Measurements from ENCODE around the gene GPRC5B.

Gene GPRC5B

DNA sequence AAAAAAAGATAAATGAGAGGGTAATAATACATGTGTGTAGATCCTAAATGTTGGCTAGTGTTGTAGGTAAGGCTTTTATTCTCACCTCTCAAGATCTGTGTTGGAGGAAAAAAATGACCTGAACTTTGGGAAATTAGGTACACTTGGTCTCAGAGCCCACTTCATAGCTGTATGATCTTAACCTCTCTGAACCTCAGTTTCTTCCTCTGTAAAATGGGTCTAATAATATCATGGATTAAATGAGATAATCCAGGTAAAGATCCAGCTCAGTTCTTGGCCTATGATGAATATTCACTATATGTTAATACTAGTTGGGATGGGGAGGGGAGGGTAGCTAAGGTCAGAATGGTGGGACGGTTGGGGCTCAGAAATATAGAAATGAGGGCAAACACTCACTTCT, 24.3 kb upstream of the GPRC5B start:
- Histone ChIP-seq H3F3A (ENCODE audit: insufficient read depth, low read length) (no peaks in the 10 kb centered on the region), H3K9ac (ENCODE audit: low read length) (no peak overlapping the region), H3K9me2 (replicated peaks; ENCODE audit: insufficient read depth, low read length) (no peaks in the 10 kb centered on the region), H2AFZ (ENCODE audit: low read length) (no peak overlapping the region), H4K20me1 (ENCODE audit: insufficient read depth, low read length) (no peaks in the 10 kb centered on the region), H3K79me2 (ENCODE audit: low read length) (no peaks in the 10 kb centered on the region), H3K27me3 (replicated peaks; ENCODE audit: insufficient read depth, low read length) (no peaks in the 10 kb centered on the region), H3K9me3 (replicated peaks; ENCODE audit: insufficient read depth, low read length) (no peaks in the 10 kb centered on the region), H3K27ac (ENCODE audit: low read length) (no peak overlapping the region), H3K36me3 (replicated peaks; ENCODE audit: insufficient read depth, low read length) (no peaks in the 10 kb centered on the region), H3K4me2 (ENCODE audit: low read depth, low read length) (no peak overlapping the region), H3K4me1 (ENCODE audit: low read length) (no peaks in the 10 kb centered on the region), H3K4me3 (ENCODE audit: low read length) (no peak overlapping the region)
- TF ChIP-seq CTCF (IDR thresholded peaks at IDR 0.05; ENCODE audit: low read length): no peak
- no peak for TF ChIP-seq EZH2phosphoT487 (IDR thresholded peaks at IDR 0.05; ENCODE audit: low read length)
- TF ChIP-seq EZH2 (optimal IDR thresholded peaks at IDR 0.05; ENCODE audit: low read depth, low read length): no peak
- no peak for DNase-seq

GRCh38 chr16:19907161-19907992, 22.7 kb upstream of the GPRC5B start:
- Histone ChIP-seq H3K9me3 (replicated peaks; ENCODE audit: insufficient read depth, low read length) (no peaks in the 10 kb centered on the region), H3K9me2 (replicated peaks; ENCODE audit: insufficient read depth, low read length) (no peaks in the 10 kb centered on the region), H2AFZ (ENCODE audit: low read length) (peak overlapping the region; percentile 51), H3K27ac (ENCODE audit: low read length) (no peak overlapping the region), H4K20me1 (ENCODE audit: insufficient read depth, low read length) (no peaks in the 10 kb centered on the region), H3K9ac (ENCODE audit: low read length) (no peak overlapping the region), H3K4me3 (ENCODE audit: low read length) (no peak overlapping the region), H3K4me2 (ENCODE audit: low read depth, low read length) (peak overlapping the region; percentile 39; the same call in 1 of the 2 replicates), H3K4me1 (ENCODE audit: low read length) (no peaks in the 10 kb centered on the region), H3K36me3 (replicated peaks; ENCODE audit: insufficient read depth, low read length) (no peaks in the 10 kb centered on the region), H3K27me3 (replicated peaks; ENCODE audit: insufficient read depth, low read length) (no peaks in the 10 kb centered on the region), H3K79me2 (ENCODE audit: low read length) (no peaks in the 10 kb centered on the region), H3F3A (ENCODE audit: insufficient read depth, low read length) (no peaks in the 10 kb centered on the region)
- no peak for TF ChIP-seq EZH2phosphoT487 (IDR thresholded peaks at IDR 0.05; ENCODE audit: low read length)
- TF ChIP-seq CTCF (IDR thresholded peaks at IDR 0.05; ENCODE audit: low read length): peak; percentile 97
- peak; percentile 70 for DNase-seq

DNA sequence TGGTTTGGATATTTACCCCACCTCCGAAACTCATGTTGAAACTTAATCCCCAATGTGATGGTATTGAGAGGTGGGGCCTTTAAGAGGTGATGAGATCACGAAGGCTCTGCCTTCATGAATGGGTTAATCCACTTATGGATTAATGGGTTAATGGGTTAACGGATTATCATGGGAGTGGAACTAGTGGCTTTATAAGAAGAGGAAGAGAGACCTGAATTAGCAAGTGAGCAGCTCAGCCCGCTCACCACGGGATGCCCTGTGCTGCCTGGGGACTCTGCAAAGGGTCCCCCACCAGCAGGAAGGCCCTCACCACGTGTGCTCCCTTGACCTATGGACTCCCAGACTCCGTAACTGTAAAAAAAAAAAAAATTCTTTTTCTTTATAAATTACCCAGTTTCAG, 16.5 kb upstream of the GPRC5B start:
- H3K9me2 ChIP-seq (replicated peaks; ENCODE audit: insufficient read depth, low read length): no peaks in the 10 kb centered on the region

More for the DNA sequence above, 16.5 kb upstream of the GPRC5B start:
- TF ChIP-seq EZH2 (optimal IDR thresholded peaks at IDR 0.05; ENCODE audit: low read depth, low read length) (no peak), EZH2phosphoT487 (IDR thresholded peaks at IDR 0.05; ENCODE audit: low read length) (no peak), CTCF (IDR thresholded peaks at IDR 0.05; ENCODE audit: low read length) (no peak)
- Histone ChIP-seq H3K27me3 (replicated peaks; ENCODE audit: insufficient read depth, low read length) (no peaks in the 10 kb centered on the region), H3K4me2 (ENCODE audit: low read depth, low read length) (no peak overlapping the region), H3K4me3 (ENCODE audit: low read length) (no peak overlapping the region), H2AFZ (ENCODE audit: low read length) (no peak overlapping the region), H3F3A (ENCODE audit: insufficient read depth, low read length) (no peaks in the 10 kb centered on the region), H3K9ac (ENCODE audit: low read length) (no peak overlapping the region), H4K20me1 (ENCODE audit: insufficient read depth, low read length) (no peaks in the 10 kb centered on the region), H3K27ac (ENCODE audit: low read length) (no peak overlapping the region), H3K4me1 (ENCODE audit: low read length) (no peaks in the 10 kb centered on the region), H3K36me3 (replicated peaks; ENCODE audit: insufficient read depth, low read length) (no peaks in the 10 kb centered on the region), H3K79me2 (ENCODE audit: low read length) (no peaks in the 10 kb centered on the region), H3K9me3 (replicated peaks; ENCODE audit: insufficient read depth, low read length) (no peaks in the 10 kb centered on the region)
- no peak for DNase-seq
